Measurements from ENCODE around the gene TRPM3.

Gene TRPM3

GRCh38 chr9:70532716-70533115 is 588.7 kb downstream of the TRPM3 start:
- TF ChIP-seq CTCF (conservative IDR thresholded peaks at IDR 0.05), result no peak
- no peak for TF ChIP-seq ZFX (IDR thresholded peaks at IDR 0.05)
- no peak overlapping the region for H3K27ac ChIP-seq

- H3K27ac ChIP-seq, result no peak overlapping the region
- TF ChIP-seq CTCF (conservative IDR thresholded peaks at IDR 0.05) (no peak), ZFX (IDR thresholded peaks at IDR 0.05) (no peak)
Measured at GRCh38 chr9:70531311-70531710, 590.1 kb downstream of the TRPM3 start.

GRCh38 chr9:70530716-70531115 is 590.7 kb downstream of the TRPM3 start:
- no peak overlapping the region for H3K27ac ChIP-seq
- TF ChIP-seq ZFX (IDR thresholded peaks at IDR 0.05), result no peak
- TF ChIP-seq CTCF (conservative IDR thresholded peaks at IDR 0.05), result no peak

GRCh38 chr9:70529833-70530232 is 591.6 kb downstream of the TRPM3 start:
- TF ChIP-seq ZFX (IDR thresholded peaks at IDR 0.05) (no peak), CTCF (conservative IDR thresholded peaks at IDR 0.05) (no peak)
- no peak overlapping the region for H3K27ac ChIP-seq

GRCh38 chr9:70529377-70529776 is 592.0 kb downstream of the TRPM3 start:
- TF ChIP-seq ZFX (IDR thresholded peaks at IDR 0.05), result no peak
- TF ChIP-seq CTCF (conservative IDR thresholded peaks at IDR 0.05), result no peak

GRCh38 chr9:70526902-70527301 is 594.5 kb downstream of the TRPM3 start:
- TF ChIP-seq CTCF (conservative IDR thresholded peaks at IDR 0.05) (no peak), ZFX (IDR thresholded peaks at IDR 0.05) (no peak)
- H3K27ac ChIP-seq, result no peak overlapping the region

More at GRCh38 chr9:70529377-70529776, 592.0 kb downstream of the TRPM3 start:
- no peak overlapping the region for H3K27ac ChIP-seq

- TF ChIP-seq ZFX (IDR thresholded peaks at IDR 0.05) (no peak), CTCF (conservative IDR thresholded peaks at IDR 0.05) (no peak)
Measured at GRCh38 chr9:70525519-70525918, 595.9 kb downstream of the TRPM3 start.

More at GRCh38 chr9:70525519-70525918, 595.9 kb downstream of the TRPM3 start:
- H3K27ac ChIP-seq, result no peak overlapping the region

All from C4-2B (cell line).